Esophagus (tissue), 2 donors: ENCODE measurements around the gene CIB4. TPM values are rescaled to one million over a fixed set of nuclear protein-coding genes. Genes with fewer than 3 reads are reported as not detected.

Source experiments
- H3K27ac ChIP-seq, 2 donors: one replicate each; pipeline ENCODE4 v1.5.1; 2013; ENCODE audit warnings: low read depth in 2 of 2, mild to moderate bottlenecking in 2 of 2, inconsistent platforms in 1 of 2, low read length in 1 of 2, moderate library complexity in 1 of 2
- H3K27me3 ChIP-seq, 2 donors: one replicate each; pipeline ENCODE4 v1.6.1; 2013; ENCODE audit warnings: low read length in 2 of 2, control low read depth in 1 of 2, mild to moderate bottlenecking in 1 of 2; ENCODE audit not compliant: insufficient read depth in 2 of 2, control insufficient read depth in 1 of 2
- H3K36me3 ChIP-seq, 2 donors: one replicate each; pipeline ENCODE4 v1.6.1; 2013; ENCODE audit warnings: low read length in 1 of 2; ENCODE audit not compliant: control insufficient read depth in 2 of 2, insufficient read depth in 2 of 2
- H3K4me1 ChIP-seq, 2 donors: one replicate each; pipeline ENCODE4 v1.6.1; 2013; ENCODE audit warnings: low read length in 1 of 2; ENCODE audit not compliant: control insufficient read depth in 2 of 2, insufficient read depth in 2 of 2
- H3K4me3 ChIP-seq, 2 donors: one replicate each; pipeline ENCODE4 v1.5.1; 2013; ENCODE audit warnings: low read length in 2 of 2, mild to moderate bottlenecking in 2 of 2, low read depth in 1 of 2, moderate library complexity in 1 of 2
- H3K9me3 ChIP-seq, 2 donors: one replicate each; pipeline ENCODE4 v1.6.1; 2013; ENCODE audit warnings: mild to moderate bottlenecking in 2 of 2, low read depth in 1 of 2, low read length in 1 of 2, moderate library complexity in 1 of 2; ENCODE audit not compliant: control insufficient read depth in 2 of 2, insufficient read depth in 1 of 2
- WGBS, 2 donors: extraction: QIAGEN DNeasy Blood & Tissue Kit; methylation state at CpG; one replicate each; pipeline ENCODE4 v1.1.7; 2013; 5-methylcytosine and 5-hydroxymethylcytosine counted together
- polyA plus RNA-seq, 2 donors: library from polyadenylated mRNA; stranded (reverse); fragments of 200-250 nt; gene quantifications; one replicate each; pipeline ENCODE4 v1.2.3, GENCODE V29; 2013
- donor health status: healthy with polysubstance abuse.
- donor health status: Bipolar disorder and iron deficiency.

CIB4 gene
- polyA plus RNA-seq, 2 donors, result not detected

- H3K4me3 ChIP-seq, result no peak overlapping the region
- H3K27me3 ChIP-seq, result no peaks in the 10 kb centered on the region
- 94% methylated on average over 2 of the region's 2 CpGs for WGBS, 2 donors
- peaks cover 2 to 6% of the 10 kb centered on the region in 2 donors for H3K4me1 ChIP-seq
- H3K9me3 ChIP-seq, result no peaks in the 10 kb centered on the region
- H3K27ac ChIP-seq, result no peak overlapping the region
- no peaks in the 10 kb centered on the region for H3K36me3 ChIP-seq
These were observed 29.1 kb downstream of the CIB4 start for GRCh38 chr2:26612034-26612433.

- Histone ChIP-seq H3K36me3 (no peaks in the 10 kb centered on the region), H3K9me3 (no peaks in the 10 kb centered on the region), H3K4me3 (no peak overlapping the region), H3K4me1 (peaks cover 4 to 11% of the 10 kb centered on the region in 2 donors), H3K27me3 (no peaks in the 10 kb centered on the region), H3K27ac (no peak overlapping the region)
- WGBS, 2 donors, result 55 to 63% methylated on average over 7 of the region's 7 CpGs
These were observed 30.4 kb downstream of the CIB4 start for GRCh38 chr2:26610504-26611335.

DNA sequence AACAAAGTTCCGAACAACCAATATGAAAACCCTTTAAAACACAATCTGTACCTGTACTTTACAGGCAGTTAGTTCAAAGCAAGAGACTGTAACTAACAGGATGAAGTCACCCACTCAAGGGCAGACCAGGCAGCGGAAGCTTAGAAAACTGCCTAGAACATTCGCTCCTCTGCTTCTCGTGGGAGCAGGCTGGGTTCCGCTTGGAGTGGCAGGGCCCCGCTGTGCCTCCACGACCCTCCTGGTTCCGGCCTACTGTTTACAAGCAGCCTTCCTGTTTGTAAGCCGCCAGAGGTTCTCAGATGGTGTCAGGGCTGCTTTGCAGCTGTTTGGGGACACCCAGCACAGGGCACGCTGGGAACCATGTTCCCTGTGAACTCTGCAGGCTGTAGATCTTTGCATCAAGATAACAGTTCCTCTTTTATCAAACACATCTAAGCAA is 31.3 kb downstream of the CIB4 start:
- H3K4me1 ChIP-seq, result peaks cover 4 to 11% of the 10 kb centered on the region in 2 donors
- 62 to 74% methylated on average over 10 of the region's 10 CpGs for WGBS, 2 donors
- H3K27ac ChIP-seq, result no peak overlapping the region
- no peak overlapping the region for H3K4me3 ChIP-seq
- H3K9me3 ChIP-seq, result no peaks in the 10 kb centered on the region
- no peaks in the 10 kb centered on the region for H3K27me3 ChIP-seq
- no peaks in the 10 kb centered on the region for H3K36me3 ChIP-seq

- Histone ChIP-seq H3K4me1 (peaks cover 4 to 10% of the 10 kb centered on the region in 2 donors), H3K36me3 (no peaks in the 10 kb centered on the region), H3K4me3 (no peak overlapping the region), H3K27ac (no peak overlapping the region), H3K27me3 (no peaks in the 10 kb centered on the region), H3K9me3 (no peaks in the 10 kb centered on the region)
- 92% methylated on average over 7 of the region's 7 CpGs for WGBS, 2 donors
These were observed 31.9 kb downstream of the CIB4 start for GRCh38 chr2:26609205-26609631.

DNA sequence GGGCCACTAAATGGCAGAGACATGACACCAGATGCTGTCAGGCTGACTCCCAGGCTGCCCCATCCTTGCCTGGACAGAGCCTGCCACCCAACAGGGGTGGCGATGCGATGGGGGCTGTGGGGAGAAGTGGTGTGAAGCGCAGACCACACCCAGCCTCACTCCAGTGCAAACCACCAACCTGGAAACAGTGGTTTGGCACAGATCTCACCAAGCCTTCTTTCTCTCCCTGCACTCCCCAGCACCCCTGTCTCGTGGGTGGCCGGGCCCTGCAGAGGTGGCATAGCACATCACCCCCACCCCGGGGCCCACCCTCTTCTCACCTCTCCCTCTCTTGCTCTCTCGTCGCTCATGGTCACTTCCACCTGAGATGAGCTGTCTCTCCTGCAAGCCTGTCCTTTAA is 32.6 kb downstream of the CIB4 start:
- H3K4me3 ChIP-seq, result no peak overlapping the region
- H3K27ac ChIP-seq, result no peak overlapping the region
- no peaks in the 10 kb centered on the region for H3K36me3 ChIP-seq
- H3K9me3 ChIP-seq, result no peaks in the 10 kb centered on the region
- no peaks in the 10 kb centered on the region for H3K27me3 ChIP-seq
- H3K4me1 ChIP-seq, result peaks cover 2 to 9% of the 10 kb centered on the region in 2 donors
- WGBS, 2 donors, result 83% methylated on average over 8 of the region's 8 CpGs

GRCh38 chr2:26607698-26608097 is 33.5 kb downstream of the CIB4 start:
- WGBS, 2 donors, result 82 to 85% methylated on average over 8 of the region's 8 CpGs
- peaks cover 2 to 7% of the 10 kb centered on the region in 2 donors for H3K4me1 ChIP-seq
- no peak overlapping the region for H3K4me3 ChIP-seq
- no peaks in the 10 kb centered on the region for H3K9me3 ChIP-seq
- H3K27ac ChIP-seq, result no peak overlapping the region
- H3K27me3 ChIP-seq, result no peaks in the 10 kb centered on the region
- H3K36me3 ChIP-seq, result no peaks in the 10 kb centered on the region

GRCh38 chr2:26606847-26607190 is 34.3 kb downstream of the CIB4 start:
- H3K4me3 ChIP-seq, result no peak overlapping the region
- H3K27me3 ChIP-seq, result no peaks in the 10 kb centered on the region
- no peaks in the 10 kb centered on the region for H3K9me3 ChIP-seq
- H3K4me1 ChIP-seq, result peaks cover 2 to 5% of the 10 kb centered on the region in 2 donors
- WGBS, 2 donors, result 50 to 56% methylated on average over 5 of the region's 5 CpGs
- peak overlapping the region; percentile 50 to 88 for H3K27ac ChIP-seq
- H3K36me3 ChIP-seq, result no peaks in the 10 kb centered on the region

DNA sequence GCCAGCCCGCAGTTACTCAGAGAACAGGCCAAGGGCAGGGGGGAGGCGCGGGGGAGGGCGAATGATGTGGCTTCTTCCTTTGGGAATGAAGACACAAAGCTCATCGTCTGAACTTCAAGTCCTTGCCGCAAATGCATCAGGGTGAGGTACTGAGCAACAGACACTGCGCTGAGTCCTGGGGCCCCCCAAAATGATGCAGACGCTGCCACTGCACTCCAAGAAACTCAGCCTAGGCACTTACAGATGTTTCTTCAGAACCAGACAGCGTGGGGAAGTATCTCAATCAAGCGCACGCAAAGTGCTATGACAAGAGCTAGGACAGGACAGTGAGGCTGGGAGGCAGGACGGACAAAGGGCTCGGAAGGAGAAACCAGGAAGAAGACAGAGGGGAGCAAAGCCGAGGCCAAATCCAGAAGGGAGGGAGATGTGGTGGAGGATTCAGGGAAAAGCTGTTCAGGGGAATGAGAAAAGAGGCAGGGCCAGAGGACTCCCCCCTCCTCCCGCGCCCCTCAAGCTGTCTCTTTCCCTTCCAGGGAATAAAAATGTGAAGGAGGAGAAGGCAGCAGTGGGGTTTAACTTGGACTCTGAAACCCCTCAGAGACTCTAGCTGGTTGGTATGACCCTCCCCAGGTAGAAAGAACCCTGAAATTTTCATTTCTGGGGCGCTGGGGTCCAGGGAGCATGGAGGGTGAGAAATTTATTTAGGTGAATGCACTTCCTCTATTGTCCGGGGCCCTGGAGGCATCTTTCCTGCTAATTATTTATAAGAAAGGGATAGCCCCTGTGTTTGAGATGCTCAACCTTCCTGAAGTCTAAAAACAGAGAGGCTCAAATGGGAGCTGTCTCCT is 34.9 kb downstream of the CIB4 start:
- 76 to 79% methylated on average over 18 of the region's 18 CpGs for WGBS, 2 donors
- peak overlapping the region; percentile 50 to 88 for H3K27ac ChIP-seq
- no peaks in the 10 kb centered on the region for H3K36me3 ChIP-seq
- H3K27me3 ChIP-seq, result no peaks in the 10 kb centered on the region
- H3K9me3 ChIP-seq, result no peaks in the 10 kb centered on the region
- H3K4me3 ChIP-seq, result no peak overlapping the region
- peaks cover 2 to 5% of the 10 kb centered on the region in 2 donors for H3K4me1 ChIP-seq

DNA sequence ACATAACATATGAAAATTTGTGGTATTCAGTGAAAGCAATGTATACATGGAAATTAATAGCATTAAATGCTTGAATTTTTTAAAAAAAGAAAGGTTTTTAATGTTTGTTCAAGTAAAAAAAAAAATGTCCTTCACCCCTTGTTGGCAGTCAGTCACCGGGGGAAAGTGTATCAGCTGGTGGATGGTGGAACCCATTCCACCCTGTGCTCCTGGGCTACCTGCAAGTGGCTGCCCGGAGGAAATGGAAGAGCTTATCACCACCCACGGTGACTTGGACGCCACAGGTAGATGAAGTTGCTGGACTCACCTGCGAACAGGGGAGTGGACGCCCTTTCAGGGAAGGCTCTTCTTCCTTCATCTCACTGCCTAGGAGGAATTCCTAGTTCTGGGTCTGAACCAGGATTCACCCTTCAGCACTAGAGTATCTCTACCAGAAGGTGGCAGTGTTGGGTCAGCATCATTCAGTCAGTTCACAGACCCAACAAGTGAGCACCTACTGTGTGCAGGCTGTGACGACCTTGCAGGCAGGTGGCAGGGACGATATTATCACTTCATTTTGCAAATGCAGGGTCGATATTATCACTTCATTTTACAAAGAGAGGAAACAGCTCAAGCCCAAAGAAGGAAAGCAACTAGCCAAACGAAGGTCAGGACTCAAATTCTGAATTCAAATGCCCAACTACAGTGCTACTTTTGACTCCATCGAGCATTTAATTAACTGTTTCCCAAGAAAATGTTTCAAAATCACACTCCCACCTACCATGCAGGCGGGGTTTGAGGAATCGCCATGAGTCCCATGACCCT is 35.8 kb downstream of the CIB4 start:
- no peak overlapping the region for H3K4me3 ChIP-seq
- no peak overlapping the region for H3K27ac ChIP-seq
- H3K4me1 ChIP-seq, result peaks cover 2 to 5% of the 10 kb centered on the region in 2 donors
- no peaks in the 10 kb centered on the region for H3K27me3 ChIP-seq
- no peaks in the 10 kb centered on the region for H3K36me3 ChIP-seq
- WGBS, 2 donors, result 30 to 32% methylated on average over 13 of the region's 13 CpGs
- H3K9me3 ChIP-seq, result no peaks in the 10 kb centered on the region
